NCI-H2171 treated with DMSO at 0.1 percent for 48 hours (cell line): ENCODE measurements around the gene PLPPR3.

Experiments used
- DNase-seq: peaks from one replicate; lab custom pipeline; 2025; lab: John Stamatoyannopoulos, UW

PLPPR3 gene

GRCh38 chr19:772730-773436, 48.9 kb downstream of the PLPPR3 start:
- no peak for DNase-seq

GRCh38 chr19:772063-772462, 49.7 kb downstream of the PLPPR3 start:
- DNase-seq, result no peak

GRCh38 chr19:771332-771785, 50.4 kb downstream of the PLPPR3 start:
- DNase-seq, result no peak

- no peak for DNase-seq
Observed at GRCh38 chr19:769616-770015, 52.1 kb downstream of the PLPPR3 start.

GRCh38 chr19:768424-768823, 53.3 kb downstream of the PLPPR3 start:
- no peak for DNase-seq

- DNase-seq, result no peak
Observed at GRCh38 chr19:765179-765738, 56.5 kb downstream of the PLPPR3 start.

- no peak for DNase-seq
Observed at GRCh38 chr19:764301-764700, 57.5 kb downstream of the PLPPR3 start.

GRCh38 chr19:763869-764268, 57.9 kb downstream of the PLPPR3 start:
- no peak for DNase-seq

- DNase-seq, result no peak
Observed at GRCh38 chr19:763181-763580, 58.6 kb downstream of the PLPPR3 start.
